ENCODE results near the gene DKK2. TPM values are rescaled to one million over a fixed set of nuclear protein-coding genes. Genes with fewer than 3 reads are reported as not detected.

The DKK2 gene
- total and polyA plus RNA-seq, 2 of the 13 experiments (the other 11 are each of a cell fraction or from before 2014, with no cell fraction given) = not detected

- no TSS peak for BruUV-seq (replicated peaks)
- CTCF ChIA-PET (ENCODE audit: low intra/inter-chr PET ratio, low total read pairs) = no interaction called here
Observed at GRCh38 chr4:106982711-106983211, 53.4 kb downstream of the DKK2 start.

GRCh38 chr4:106981431-106981830, 54.7 kb downstream of the DKK2 start:
- Histone ChIP-seq H3K4me1 (ENCODE audit: insufficient read depth, low read length) (no peaks in the 10 kb centered on the region), H3K9me3 (ENCODE audit: low read length) (no peaks in the 10 kb centered on the region), H3K4me2 (ENCODE audit: low read depth, low read length) (no peak overlapping the region), H4K20me1 (ENCODE audit: insufficient read depth, low read length) (no peaks in the 10 kb centered on the region), H3K36me3 (replicated peaks in 1 of 2; ENCODE audit: control insufficient read depth in 1 of 2, insufficient read depth in 2 of 2, low read length in 2 of 2) (no peaks in the 10 kb centered on the region), H3K79me2 (ENCODE audit: insufficient read depth, low read length) (no peaks in the 10 kb centered on the region), H2AFZ (ENCODE audit: low read length) (no peak overlapping the region), H3K4me3 (replicated peaks in 1 of 3; ENCODE audit: insufficient read depth in 1 of 3, low read depth in 2 of 3, low read length in 3 of 3) (no peak overlapping the region), H3K27ac (ENCODE audit: extremely low read length, insufficient read depth, low read length) (no peak overlapping the region), H3K9ac (ENCODE audit: insufficient read depth, low read depth, low read length) (no peak overlapping the region), H3K27me3 (ENCODE audit: control insufficient read depth in 1 of 2, insufficient read depth in 2 of 2, low read length in 2 of 2) (no peaks in the 10 kb centered on the region)
- intact Hi-C loops (cut with micrococcal nuclease; ENCODE audit: unreplicated experiment) (no loop called here), in situ Hi-C loops (cut with HindIII; ENCODE audit: extremely low pct_ligation_motif_present, low pct_unique_long_range_greater_than_20kb) (no loop called here)
- POLR2A ChIA-PET = no interaction called here
- DNase-seq (ENCODE audit: low spot score) = no peak
- CTCF ChIA-PET (ENCODE audit: low intra/inter-chr PET ratio, low total read pairs) = no interaction called here
- no peak for FAIRE-seq
- no TSS peak for BruUV-seq (replicated peaks)
- ATAC-seq = no peak
- TF ChIP-seq SNAPC4 (CRISPR knock-in tag; IDR thresholded peaks at IDR 0.05) (no peak), ZNF574 (CRISPR knock-in tag; IDR thresholded peaks at IDR 0.05) (no peak), RFXANK (CRISPR knock-in tag; IDR thresholded peaks at IDR 0.05) (no peak), ZNF224 (CRISPR knock-in tag; IDR thresholded peaks at IDR 0.05) (no peak), ZFP37 (CRISPR knock-in tag; IDR thresholded peaks at IDR 0.05; ENCODE audit: borderline replicate concordance) (no peak), PHF8 (CRISPR knock-in tag; IDR thresholded peaks at IDR 0.05) (no peak), ZBTB2 (CRISPR knock-in tag; IDR thresholded peaks at IDR 0.05; ENCODE audit: low read depth) (no peak)

More at GRCh38 chr4:106982711-106983211, 53.4 kb downstream of the DKK2 start:
- no peaks in the 10 kb centered on the region for H4K20me1 ChIP-seq (ENCODE audit: insufficient read depth, low read length)
- no peak for DNase-seq (ENCODE audit: low spot score)
- TF ChIP-seq FOSL2 (CRISPR knock-in tag; IDR thresholded peaks at IDR 0.05) (no peak), NCOA1 (CRISPR knock-in tag; IDR thresholded peaks at IDR 0.05) (no peak), HDAC6 (IDR thresholded peaks at IDR 0.05; ENCODE audit: low read depth, low read length) (no peak), RCOR2 (CRISPR knock-in tag; IDR thresholded peaks at IDR 0.05) (no peak)
- H3K4me1 ChIP-seq (ENCODE audit: insufficient read depth, low read length) = no peaks in the 10 kb centered on the region
- no peaks in the 10 kb centered on the region for H3K9me3 ChIP-seq (ENCODE audit: low read length)
- H3K27me3 ChIP-seq (ENCODE audit: control insufficient read depth in 1 of 2, insufficient read depth in 2 of 2, low read length in 2 of 2) = no peaks in the 10 kb centered on the region
- WGBS (ENCODE audit: low lambda C conversion rate) = 9% methylated on average over 1 of the region's 1 CpG
- H3K36me3 ChIP-seq (replicated peaks in 1 of 2; ENCODE audit: control insufficient read depth in 1 of 2, insufficient read depth in 2 of 2, low read length in 2 of 2) = no peaks in the 10 kb centered on the region
- H2AFZ ChIP-seq (ENCODE audit: low read length) = no peak overlapping the region
- in situ Hi-C loops (cut with HindIII; ENCODE audit: extremely low pct_ligation_motif_present, low pct_unique_long_range_greater_than_20kb) = no loop called here
- no peak for FAIRE-seq
- no peak overlapping the region for H3K27ac ChIP-seq (ENCODE audit: extremely low read length, insufficient read depth, low read length)
- POLR2A ChIA-PET = no interaction called here
- no peak overlapping the region for H3K9ac ChIP-seq (ENCODE audit: insufficient read depth, low read depth, low read length)
- intact Hi-C loops (cut with micrococcal nuclease; ENCODE audit: unreplicated experiment) = no loop called here
- no peak overlapping the region for H3K4me3 ChIP-seq (replicated peaks in 1 of 3; ENCODE audit: insufficient read depth in 1 of 3, low read depth in 2 of 3, low read length in 3 of 3)
- H3K79me2 ChIP-seq (ENCODE audit: insufficient read depth, low read length) = no peaks in the 10 kb centered on the region
- no peak overlapping the region for H3K4me2 ChIP-seq (ENCODE audit: low read depth, low read length)
- no peak for ATAC-seq
